Spleen (tissue), 7 donors: ENCODE measurements around the gene BMP6.

Experiments
- POLR2A ChIP-seq, 3 donors: fragments of 450-650 bp; IDR thresholded peaks; one replicate each; pipeline ENCODE4 v1.5.1; 2017; ENCODE audit warnings: antibody characterized with exemption in 3 of 3, mild to moderate bottlenecking in 1 of 3
- POLR2AphosphoS5 ChIP-seq, 3 donors: sonication (generic); formaldehyde crosslinking; IDR thresholded peaks; one replicate each; pipeline ENCODE4 v1.5.1; 2017; ENCODE audit warnings: antibody characterized with exemption in 3 of 3
- TF ChIP-seq, protein P1 (sequence below), 11 experiments: fragments of 200-600 bp in 7 of 11; fragments of 450-650 bp in 4 of 11; sonication (generic) in 4 of 11; IDR thresholded peaks in 8 of 11; conservative IDR thresholded peaks in 3 of 11; 1 replicate in 7 of 11; 2 replicates in 4 of 11; pipeline versions ENCODE4 v1.4.0 to v1.8.0; 2016 to 2021; ENCODE audit warnings: antibody characterized with exemption in 11 of 11, inconsistent platforms in 4 of 11, mild to moderate bottlenecking in 1 of 11
- donor health status: DM: no; HTN: no; CAD: no; lungs with moderate emphysema.
- donor health status: DM: no; HTN: no; CAD: no.
- donor health status: DM: no; HTN: no; CAD: no.

DNA sequence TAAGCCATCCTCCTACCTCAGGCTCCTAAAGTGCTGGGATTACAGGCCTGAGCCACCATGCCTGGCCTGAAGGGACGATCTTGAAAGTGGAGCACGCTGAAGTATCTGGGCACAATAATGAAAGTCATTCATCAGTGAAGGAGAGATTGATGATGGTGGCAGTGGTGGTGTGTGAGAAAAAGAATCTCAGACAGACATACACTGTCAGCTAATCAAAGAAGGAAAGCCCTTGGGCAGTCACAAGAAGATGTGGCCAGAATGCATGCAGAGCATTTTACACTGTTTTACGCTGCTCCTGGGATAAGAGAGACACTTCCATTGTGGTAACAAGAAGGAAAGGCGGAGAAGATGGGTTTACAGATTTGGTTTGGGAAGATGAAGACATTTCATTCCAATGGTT lies 20.4 kb upstream of the BMP6 start:
- TF ChIP-seq, protein P1, sequence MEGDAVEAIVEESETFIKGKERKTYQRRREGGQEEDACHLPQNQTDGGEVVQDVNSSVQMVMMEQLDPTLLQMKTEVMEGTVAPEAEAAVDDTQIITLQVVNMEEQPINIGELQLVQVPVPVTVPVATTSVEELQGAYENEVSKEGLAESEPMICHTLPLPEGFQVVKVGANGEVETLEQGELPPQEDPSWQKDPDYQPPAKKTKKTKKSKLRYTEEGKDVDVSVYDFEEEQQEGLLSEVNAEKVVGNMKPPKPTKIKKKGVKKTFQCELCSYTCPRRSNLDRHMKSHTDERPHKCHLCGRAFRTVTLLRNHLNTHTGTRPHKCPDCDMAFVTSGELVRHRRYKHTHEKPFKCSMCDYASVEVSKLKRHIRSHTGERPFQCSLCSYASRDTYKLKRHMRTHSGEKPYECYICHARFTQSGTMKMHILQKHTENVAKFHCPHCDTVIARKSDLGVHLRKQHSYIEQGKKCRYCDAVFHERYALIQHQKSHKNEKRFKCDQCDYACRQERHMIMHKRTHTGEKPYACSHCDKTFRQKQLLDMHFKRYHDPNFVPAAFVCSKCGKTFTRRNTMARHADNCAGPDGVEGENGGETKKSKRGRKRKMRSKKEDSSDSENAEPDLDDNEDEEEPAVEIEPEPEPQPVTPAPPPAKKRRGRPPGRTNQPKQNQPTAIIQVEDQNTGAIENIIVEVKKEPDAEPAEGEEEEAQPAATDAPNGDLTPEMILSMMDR (IDR thresholded peaks at IDR 0.05 in 8 of 11, conservative IDR thresholded peaks at IDR 0.05 in 3 of 11), result no peak
- TF ChIP-seq POLR2AphosphoS5 (IDR thresholded peaks at IDR 0.05), result no peak
- no peak for TF ChIP-seq POLR2A (IDR thresholded peaks at IDR 0.05)
